ENCODE measurements around the gene CTNNA3. TPM values are rescaled to one million over a fixed set of nuclear protein-coding genes. Genes with fewer than 3 reads are reported as not detected.

The CTNNA3 gene
- total RNA-seq, 1 donor from 2014 or later: not detected

DNA sequence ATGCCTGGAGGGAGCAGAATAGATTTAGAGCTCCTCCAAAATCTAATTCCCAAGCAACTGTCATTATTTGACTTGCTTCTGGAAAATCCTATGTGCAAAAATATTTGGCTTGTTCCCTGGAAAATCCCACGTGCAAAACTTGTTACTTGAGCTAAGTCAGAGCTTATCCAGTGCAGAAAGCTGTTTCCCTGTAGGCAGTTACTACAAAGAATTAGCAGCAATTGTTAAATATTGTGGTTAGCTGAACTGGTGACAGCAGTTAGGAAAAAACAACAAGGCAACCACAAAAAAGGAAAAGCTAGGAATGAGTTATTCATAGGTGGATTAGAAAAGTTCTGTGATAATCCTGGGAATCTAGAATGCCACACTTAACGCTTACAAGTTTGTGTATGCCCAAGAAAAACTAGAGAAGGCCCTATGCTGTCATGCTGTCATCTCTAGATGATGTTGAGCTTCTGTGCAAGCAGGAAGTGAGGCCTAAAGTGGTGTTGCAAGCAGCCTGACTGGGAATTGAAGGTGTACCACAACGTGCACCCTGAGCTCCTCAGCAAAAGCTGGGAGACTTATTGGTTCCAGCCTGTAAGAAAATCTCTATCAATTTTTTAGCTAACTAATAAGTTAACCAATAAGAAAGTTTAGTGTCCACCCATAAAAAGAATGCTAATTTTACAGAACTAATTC lies 1508.8 kb downstream of the CTNNA3 start:
- no peaks in the 10 kb centered on the region for H3K9me3 Mint-ChIP-seq
- no peaks in the 10 kb centered on the region for H3K4me1 Mint-ChIP-seq (ENCODE audit: low read depth)
- DNase-seq (ENCODE audit: low spot score): no peak
- no peaks in the 10 kb centered on the region for H3K36me3 Mint-ChIP-seq (ENCODE audit: low read depth)
- H3K4me3 Mint-ChIP-seq: no peak overlapping the region
- no peak overlapping the region for H3K27ac Mint-ChIP-seq
- intact Hi-C loops (cut with micrococcal nuclease): no loop called here
- no peaks in the 10 kb centered on the region for H3K27me3 Mint-ChIP-seq (ENCODE audit: insufficient read depth)

GRCh38 chr10:66183028-66183427 lies 1513.0 kb downstream of the CTNNA3 start:
- intact Hi-C loops (cut with micrococcal nuclease): no loop called here
- DNase-seq (ENCODE audit: low spot score): no peak
- no peaks in the 10 kb centered on the region for H3K4me1 Mint-ChIP-seq (ENCODE audit: low read depth)
- no peaks in the 10 kb centered on the region for H3K9me3 Mint-ChIP-seq
- H3K4me3 Mint-ChIP-seq: no peak overlapping the region
- no peak overlapping the region for H3K27ac Mint-ChIP-seq
- no peaks in the 10 kb centered on the region for H3K27me3 Mint-ChIP-seq (ENCODE audit: insufficient read depth)
- no peaks in the 10 kb centered on the region for H3K36me3 Mint-ChIP-seq (ENCODE audit: low read depth)

GRCh38 chr10:66180581-66181318 lies 1515.2 kb downstream of the CTNNA3 start:
- H3K9me3 Mint-ChIP-seq: no peaks in the 10 kb centered on the region
- no peaks in the 10 kb centered on the region for H3K36me3 Mint-ChIP-seq (ENCODE audit: low read depth)
- no peaks in the 10 kb centered on the region for H3K4me1 Mint-ChIP-seq (ENCODE audit: low read depth)
- intact Hi-C loops (cut with micrococcal nuclease): no loop called here
- no peaks in the 10 kb centered on the region for H3K27me3 Mint-ChIP-seq (ENCODE audit: insufficient read depth)
- H3K27ac Mint-ChIP-seq: no peak overlapping the region
- DNase-seq (ENCODE audit: low spot score): peak; percentile 9
- H3K4me3 Mint-ChIP-seq: no peak overlapping the region

DNA sequence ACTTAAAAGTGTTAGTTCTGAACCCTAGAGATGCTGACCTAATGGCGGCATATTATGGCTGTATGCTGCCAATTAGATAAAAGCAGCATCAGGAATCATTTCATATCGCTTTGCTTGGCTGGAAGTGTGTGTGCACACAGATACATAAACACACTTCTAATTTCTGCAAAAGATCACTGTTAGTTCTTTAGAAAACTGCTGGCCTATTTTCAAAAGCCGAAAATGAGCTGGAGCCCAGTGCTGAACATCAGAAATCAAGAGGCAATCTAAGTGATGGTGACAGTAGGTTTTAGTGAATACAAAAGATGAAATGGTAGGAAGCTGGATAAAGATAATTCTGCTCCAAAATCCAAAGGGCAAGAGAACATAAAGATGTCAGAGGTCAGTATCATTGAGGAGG lies 1516.0 kb downstream of the CTNNA3 start:
- no peaks in the 10 kb centered on the region for H3K27me3 Mint-ChIP-seq (ENCODE audit: insufficient read depth)

DNA sequence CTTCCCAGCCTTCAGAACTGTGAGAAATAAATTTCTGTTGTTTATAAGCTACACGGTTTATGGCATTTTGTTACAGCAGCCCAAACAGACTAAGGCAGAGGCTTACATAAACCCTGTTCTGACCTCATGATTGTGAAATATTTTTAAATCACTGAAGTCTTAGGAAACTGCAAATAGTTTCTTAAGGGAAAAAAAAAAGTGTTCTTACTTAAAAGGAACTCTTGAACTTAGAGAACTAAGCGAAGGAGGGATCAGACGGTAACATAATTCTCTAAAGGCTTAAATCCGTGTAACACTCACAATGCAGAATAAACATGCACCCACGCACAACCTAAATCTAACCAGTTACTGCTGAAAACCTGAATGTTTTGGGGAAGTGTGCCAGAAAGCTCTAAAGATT lies 1519.2 kb downstream of the CTNNA3 start:
- no peak overlapping the region for H3K27ac Mint-ChIP-seq
- no peak for DNase-seq (ENCODE audit: low spot score)

More for the DNA sequence above, 1516.0 kb downstream of the CTNNA3 start:
- Mint-ChIP-seq H3K4me1 (ENCODE audit: low read depth) (no peaks in the 10 kb centered on the region), H3K36me3 (ENCODE audit: low read depth) (no peaks in the 10 kb centered on the region), H3K27ac (no peak overlapping the region), H3K4me3 (no peak overlapping the region), H3K9me3 (no peaks in the 10 kb centered on the region)
- intact Hi-C loops (cut with micrococcal nuclease): no loop called here
- DNase-seq (ENCODE audit: low spot score): no peak

GRCh38 chr10:66167816-66168215 lies 1528.2 kb downstream of the CTNNA3 start:
- Mint-ChIP-seq H3K9me3 (no peaks in the 10 kb centered on the region), H3K27me3 (ENCODE audit: insufficient read depth) (no peaks in the 10 kb centered on the region), H3K4me3 (no peak overlapping the region), H3K27ac (no peak overlapping the region), H3K4me1 (ENCODE audit: low read depth) (no peaks in the 10 kb centered on the region), H3K36me3 (ENCODE audit: low read depth) (no peaks in the 10 kb centered on the region)
- intact Hi-C loops (cut with micrococcal nuclease): no loop called here
- DNase-seq (ENCODE audit: low spot score): no peak

More for the DNA sequence above, 1519.2 kb downstream of the CTNNA3 start:
- H3K4me1 Mint-ChIP-seq (ENCODE audit: low read depth): no peaks in the 10 kb centered on the region
- no peaks in the 10 kb centered on the region for H3K27me3 Mint-ChIP-seq (ENCODE audit: insufficient read depth)
- H3K36me3 Mint-ChIP-seq (ENCODE audit: low read depth): no peaks in the 10 kb centered on the region
- intact Hi-C loops (cut with micrococcal nuclease): no loop called here
- H3K4me3 Mint-ChIP-seq: no peak overlapping the region
- H3K9me3 Mint-ChIP-seq: no peaks in the 10 kb centered on the region

DNA sequence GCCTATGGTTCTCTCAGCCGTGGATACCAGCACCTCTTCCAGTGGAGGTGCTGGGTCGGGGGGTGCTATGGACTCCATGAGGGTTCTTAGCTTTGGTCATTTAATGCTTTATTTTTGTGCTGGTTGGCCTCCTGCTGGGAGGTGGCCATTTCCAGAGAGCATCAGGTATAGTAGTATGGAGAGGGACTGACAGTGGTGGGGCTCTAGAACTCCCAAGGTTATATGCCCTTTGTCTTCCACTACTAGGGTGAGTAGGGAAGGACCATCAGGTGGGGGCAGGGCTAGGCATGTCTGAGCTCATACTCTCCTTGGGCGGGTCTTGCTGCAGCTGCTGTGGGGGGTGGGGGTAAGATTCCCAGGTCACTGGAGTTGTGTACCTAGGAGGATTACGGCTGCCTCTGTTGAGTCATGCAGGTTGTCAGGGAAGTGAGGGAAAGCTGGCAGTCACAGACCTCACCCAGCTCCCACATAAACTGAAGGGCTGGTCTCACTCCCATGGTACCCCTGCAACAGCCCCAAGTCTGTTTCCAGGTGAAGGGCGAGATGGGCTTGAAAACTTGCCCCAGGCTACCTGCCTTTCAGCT lies 1533.3 kb downstream of the CTNNA3 start:
- Mint-ChIP-seq H3K27ac (no peak overlapping the region), H3K9me3 (no peaks in the 10 kb centered on the region), H3K36me3 (ENCODE audit: low read depth) (no peaks in the 10 kb centered on the region), H3K27me3 (ENCODE audit: insufficient read depth) (no peaks in the 10 kb centered on the region), H3K4me1 (ENCODE audit: low read depth) (no peaks in the 10 kb centered on the region), H3K4me3 (no peak overlapping the region)
- DNase-seq (ENCODE audit: low spot score): no peak
- intact Hi-C loops (cut with micrococcal nuclease): no loop called here

- Mint-ChIP-seq H3K4me3 (no peak overlapping the region), H3K9me3 (no peaks in the 10 kb centered on the region), H3K4me1 (ENCODE audit: low read depth) (no peaks in the 10 kb centered on the region), H3K36me3 (ENCODE audit: low read depth) (no peaks in the 10 kb centered on the region), H3K27ac (no peak overlapping the region), H3K27me3 (ENCODE audit: insufficient read depth) (no peaks in the 10 kb centered on the region)
- intact Hi-C loops (cut with micrococcal nuclease): no loop called here
- no peak for DNase-seq (ENCODE audit: low spot score)
These were observed 1544.6 kb downstream of the CTNNA3 start for GRCh38 chr10:66151346-66151745.

DNA sequence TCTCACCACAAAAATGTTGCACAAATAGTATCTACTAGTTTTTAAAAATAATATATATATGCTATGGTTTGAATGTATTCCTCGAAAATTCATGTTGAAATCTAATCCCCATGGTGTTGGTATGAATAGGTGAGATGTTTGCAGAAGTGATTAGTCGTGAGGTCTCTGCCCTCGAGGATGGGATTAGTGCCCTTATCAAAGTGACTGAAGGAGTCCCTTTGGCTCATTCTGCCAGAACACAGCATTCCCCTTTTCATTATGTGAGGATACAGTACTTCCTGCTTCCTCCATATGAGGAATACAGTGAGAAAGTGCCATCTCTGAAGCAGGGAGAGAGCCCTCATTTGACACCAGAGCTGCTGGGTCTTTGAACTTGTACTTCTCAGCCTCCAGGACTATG lies 1547.7 kb downstream of the CTNNA3 start:
- Mint-ChIP-seq H3K4me1 (ENCODE audit: low read depth) (no peaks in the 10 kb centered on the region), H3K4me3 (no peak overlapping the region), H3K27ac (no peak overlapping the region), H3K27me3 (ENCODE audit: insufficient read depth) (no peaks in the 10 kb centered on the region), H3K9me3 (no peaks in the 10 kb centered on the region), H3K36me3 (ENCODE audit: low read depth) (no peaks in the 10 kb centered on the region)
- DNase-seq (ENCODE audit: low spot score): no peak
- intact Hi-C loops (cut with micrococcal nuclease): no loop called here

- Mint-ChIP-seq H3K27ac (no peak overlapping the region), H3K27me3 (ENCODE audit: insufficient read depth) (no peaks in the 10 kb centered on the region), H3K4me1 (ENCODE audit: low read depth) (no peaks in the 10 kb centered on the region), H3K9me3 (no peaks in the 10 kb centered on the region), H3K36me3 (ENCODE audit: low read depth) (no peaks in the 10 kb centered on the region), H3K4me3 (no peak overlapping the region)
- DNase-seq (ENCODE audit: low spot score): no peak
- intact Hi-C loops (cut with micrococcal nuclease): no loop called here
These were observed 1552.0 kb downstream of the CTNNA3 start for GRCh38 chr10:66144016-66144415.

- H3K4me1 Mint-ChIP-seq (ENCODE audit: low read depth): no peaks in the 10 kb centered on the region
- no peak overlapping the region for H3K27ac Mint-ChIP-seq
- no peak overlapping the region for H3K4me3 Mint-ChIP-seq
- DNase-seq (ENCODE audit: low spot score): no peak
- no peaks in the 10 kb centered on the region for H3K36me3 Mint-ChIP-seq (ENCODE audit: low read depth)
- intact Hi-C loops (cut with micrococcal nuclease): no loop called here
- H3K27me3 Mint-ChIP-seq (ENCODE audit: insufficient read depth): no peaks in the 10 kb centered on the region
- H3K9me3 Mint-ChIP-seq: no peaks in the 10 kb centered on the region
These were observed 1593.2 kb downstream of the CTNNA3 start for GRCh38 chr10:66102756-66103155.

DNA sequence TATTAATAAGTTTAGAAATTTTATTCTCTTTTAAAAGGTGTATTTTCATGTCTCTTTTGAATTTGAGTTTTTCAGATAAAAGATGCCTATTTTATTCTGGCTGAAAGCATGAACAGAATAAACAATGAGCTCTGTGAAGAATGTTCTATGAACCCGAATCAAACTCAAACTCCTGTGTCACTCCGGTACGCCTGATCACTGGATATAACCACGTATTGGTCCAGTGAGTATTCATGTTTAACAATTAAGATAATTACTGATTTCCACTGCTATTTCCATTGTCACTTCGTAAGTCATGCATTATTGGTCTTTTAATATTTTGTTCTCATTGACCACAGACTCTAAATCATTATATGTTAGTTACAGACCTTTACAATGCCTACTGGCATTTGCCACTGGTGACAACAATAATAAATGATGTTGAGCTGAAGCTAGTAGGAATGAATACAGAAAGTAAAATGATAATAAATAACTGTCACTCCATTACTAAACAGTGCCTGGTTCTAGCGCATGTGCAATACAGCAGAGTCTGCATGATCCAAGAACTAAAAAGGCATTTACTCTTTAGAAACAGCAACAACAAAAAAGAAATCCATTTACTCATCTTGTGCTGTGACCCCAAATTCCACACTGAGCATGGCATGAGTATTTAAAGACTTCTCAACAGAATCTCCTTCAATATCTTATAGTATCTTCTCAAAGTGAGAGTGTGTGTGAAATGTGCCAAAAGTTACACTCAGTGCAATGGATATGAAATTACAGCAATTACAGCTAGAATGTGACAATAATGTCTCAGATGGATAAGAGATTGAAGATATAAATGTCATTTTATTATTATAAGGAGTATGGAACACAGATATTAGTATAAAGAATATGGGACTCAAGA lies 1597.2 kb downstream of the CTNNA3 start:
- Mint-ChIP-seq H3K4me3 (no peak overlapping the region), H3K36me3 (ENCODE audit: low read depth) (no peaks in the 10 kb centered on the region)
- intact Hi-C loops (cut with micrococcal nuclease): no loop called here

More for the DNA sequence above, 1597.2 kb downstream of the CTNNA3 start:
- Mint-ChIP-seq H3K9me3 (no peaks in the 10 kb centered on the region), H3K4me1 (ENCODE audit: low read depth) (no peaks in the 10 kb centered on the region), H3K27ac (no peak overlapping the region), H3K27me3 (ENCODE audit: insufficient read depth) (no peaks in the 10 kb centered on the region)
- DNase-seq (ENCODE audit: low spot score): no peak

Data from activated T-helper 1 cell treated with anti-CD3 and anti-CD28 coated beads, Interleukin-12 subunit alpha, Interleukin-12 subunit beta, Interleukin-2, Interleukin-4 antibody, amounts not matched to agents 30 ng/mL and 10 ng/mL and 1 ng/mL, durations not matched to agents 14 hours and 24 hours and 36 hours (primary cell).